Astrocyte (in vitro differentiated cells and primary cell): ENCODE results near the gene ARV1. TPM values are rescaled to one million over a fixed set of nuclear protein-coding genes. Genes with fewer than 3 reads are reported as not detected.

Experiments used
- DNase-seq: peaks from one replicate; pipeline ENCODE4 v3.0.0-alpha.2; 2010; ENCODE audit warnings: low read depth
- FAIRE-seq: peaks from 2 replicates; lab custom pipeline; 2011; peaks lifted over from hg19 to GRCh38; lab: Jason Lieb, UNC
- H2AFZ ChIP-seq: 2 replicates; pipeline ENCODE4 v1.6.0; 2012; ENCODE audit warnings: low read depth, low read length, inconsistent platforms
- H3K27ac ChIP-seq: 2 replicates; pipeline ENCODE4 v1.5.1; 2011; ENCODE audit warnings: low read depth, low read length, inconsistent platforms
- H3K27me3 ChIP-seq: 2 replicates; pipeline ENCODE4 v1.6.0; 2011; ENCODE audit warnings: low read length, inconsistent platforms; ENCODE audit not compliant: insufficient read depth
- H3K36me3 ChIP-seq: 2 replicates; pipeline ENCODE4 v1.5.1; 2011; ENCODE audit warnings: low read length, inconsistent platforms; ENCODE audit not compliant: insufficient read depth
- H3K4me1 ChIP-seq: 2 replicates; pipeline ENCODE4 v1.5.1; 2011; ENCODE audit warnings: low read length, inconsistent platforms; ENCODE audit not compliant: insufficient read depth
- H3K4me2 ChIP-seq: 2 replicates; pipeline ENCODE4 v1.6.0; 2012; ENCODE audit warnings: low read length, inconsistent platforms
- H3K4me3 ChIP-seq: 2 replicates; pipeline ENCODE4 v1.5.1; 2011; ENCODE audit warnings: low read depth, mild to moderate bottlenecking, low read length, inconsistent platforms; ENCODE audit not compliant: insufficient read depth
- H3K79me2 ChIP-seq: 2 replicates; pipeline ENCODE4 v1.6.0; 2012; ENCODE audit warnings: mild to moderate bottlenecking, low read length, inconsistent platforms; ENCODE audit not compliant: insufficient read depth
- H3K9ac ChIP-seq: 2 replicates; pipeline ENCODE4 v1.6.0; 2012; ENCODE audit warnings: mild to moderate bottlenecking, low read length, inconsistent platforms
- H3K9me3 ChIP-seq: 2 replicates; pipeline ENCODE4 v1.5.1; 2012; ENCODE audit warnings: low read depth, mild to moderate bottlenecking, low read length, inconsistent platforms; ENCODE audit not compliant: insufficient read depth
- H4K20me1 ChIP-seq: 2 replicates; pipeline ENCODE4 v1.6.0; 2012; ENCODE audit warnings: low read length, inconsistent platforms; ENCODE audit not compliant: insufficient read depth
- H3K27ac Mint-ChIP-seq: one replicate; pipeline ENCODE4 v1.8.0; 2021; ENCODE audit warnings: mild to moderate bottlenecking, mixed read lengths; ENCODE audit not compliant: unreplicated experiment
- H3K27me3 Mint-ChIP-seq: one replicate; pipeline ENCODE4 v1.8.0; 2021; ENCODE audit warnings: low read depth, mixed read lengths; ENCODE audit not compliant: unreplicated experiment
- H3K36me3 Mint-ChIP-seq: one replicate; pipeline ENCODE4 v1.8.0; 2021; ENCODE audit warnings: low read depth, mixed read lengths; ENCODE audit not compliant: unreplicated experiment
- H3K4me1 Mint-ChIP-seq: one replicate; pipeline ENCODE4 v1.8.0; 2021; ENCODE audit warnings: low read depth, mixed read lengths; ENCODE audit not compliant: unreplicated experiment
- H3K4me3 Mint-ChIP-seq: one replicate; pipeline ENCODE4 v1.8.0; 2021; ENCODE audit warnings: mild to moderate bottlenecking, moderate library complexity, mixed read lengths; ENCODE audit not compliant: unreplicated experiment
- H3K9me3 Mint-ChIP-seq: one replicate; pipeline ENCODE4 v1.8.0; 2021; ENCODE audit warnings: mild to moderate bottlenecking, mixed read lengths; ENCODE audit not compliant: unreplicated experiment
- EZH2 ChIP-seq: IDR thresholded peaks from 2 replicates; pipeline ENCODE4 v1.6.1; 2012; ENCODE audit warnings: mild to moderate bottlenecking, low read length, inconsistent platforms; ENCODE audit not compliant: insufficient read depth
- total RNA-seq: library from RNA; stranded (reverse); gene quantifications from 2 replicates; pipeline ENCODE4 v1.2.1, GENCODE V29; 2021
- TF ChIP-seq, protein P1 (sequence below): IDR thresholded peaks from 2 replicates; pipeline ENCODE4 v1.5.1; 2011; ENCODE audit warnings: low read depth, mild to moderate bottlenecking, inconsistent platforms, low read length, moderate library complexity; ENCODE audit not compliant: insufficient read depth

ARV1 gene
- total RNA-seq, 1 donor from 2014 or later = 14.4 TPM

GRCh38 chr1:230985711-230986110, 6.8 kb downstream of the ARV1 start:
- Histone ChIP-seq H3K27ac (no peak overlapping the region), H3K9ac (no peak overlapping the region), H3K79me2 (peaks cover 16% of the 10 kb centered on the region), H3K4me2 (no peak overlapping the region), H3K27me3 (no peaks in the 10 kb centered on the region), H2AFZ (no peak overlapping the region), H3K36me3 (peaks cover 9% of the 10 kb centered on the region), H4K20me1 (no peaks in the 10 kb centered on the region), H3K4me1 (peaks cover 5% of the 10 kb centered on the region), H3K9me3 (no peaks in the 10 kb centered on the region), H3K4me3 (no peak overlapping the region)
- Mint-ChIP-seq H3K36me3 (no peaks in the 10 kb centered on the region), H3K4me1 (peaks cover 11% of the 10 kb centered on the region), H3K27me3 (no peaks in the 10 kb centered on the region), H3K4me3 (no peak overlapping the region), H3K9me3 (no peaks in the 10 kb centered on the region), H3K27ac (no peak overlapping the region)
- no peak for TF ChIP-seq EZH2
- TF ChIP-seq, protein P1, sequence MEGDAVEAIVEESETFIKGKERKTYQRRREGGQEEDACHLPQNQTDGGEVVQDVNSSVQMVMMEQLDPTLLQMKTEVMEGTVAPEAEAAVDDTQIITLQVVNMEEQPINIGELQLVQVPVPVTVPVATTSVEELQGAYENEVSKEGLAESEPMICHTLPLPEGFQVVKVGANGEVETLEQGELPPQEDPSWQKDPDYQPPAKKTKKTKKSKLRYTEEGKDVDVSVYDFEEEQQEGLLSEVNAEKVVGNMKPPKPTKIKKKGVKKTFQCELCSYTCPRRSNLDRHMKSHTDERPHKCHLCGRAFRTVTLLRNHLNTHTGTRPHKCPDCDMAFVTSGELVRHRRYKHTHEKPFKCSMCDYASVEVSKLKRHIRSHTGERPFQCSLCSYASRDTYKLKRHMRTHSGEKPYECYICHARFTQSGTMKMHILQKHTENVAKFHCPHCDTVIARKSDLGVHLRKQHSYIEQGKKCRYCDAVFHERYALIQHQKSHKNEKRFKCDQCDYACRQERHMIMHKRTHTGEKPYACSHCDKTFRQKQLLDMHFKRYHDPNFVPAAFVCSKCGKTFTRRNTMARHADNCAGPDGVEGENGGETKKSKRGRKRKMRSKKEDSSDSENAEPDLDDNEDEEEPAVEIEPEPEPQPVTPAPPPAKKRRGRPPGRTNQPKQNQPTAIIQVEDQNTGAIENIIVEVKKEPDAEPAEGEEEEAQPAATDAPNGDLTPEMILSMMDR = no peak
- no peak for FAIRE-seq
- DNase-seq = no peak

DNA sequence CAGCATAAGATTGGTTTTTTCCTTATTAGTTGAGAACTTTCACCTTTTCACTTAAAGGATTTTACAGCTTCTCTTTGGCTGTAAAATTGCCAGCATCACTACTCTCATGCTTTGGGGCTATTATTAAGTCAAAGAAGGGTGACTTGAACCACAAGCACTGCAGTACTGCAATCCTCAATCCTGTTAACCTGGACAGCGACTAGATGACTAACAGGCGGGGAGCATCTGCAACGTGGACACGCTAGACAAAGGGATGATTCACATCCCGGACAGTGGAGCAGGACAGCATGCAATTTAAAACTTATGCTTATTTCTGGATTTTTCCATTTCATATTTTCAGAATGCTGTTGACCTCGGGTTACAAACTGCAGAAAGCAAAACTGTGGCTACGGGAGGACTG, 8.1 kb downstream of the ARV1 start:
- Histone ChIP-seq H3K4me1 (peaks cover 5% of the 10 kb centered on the region), H3K4me2 (peak overlapping the region; percentile 24), H3K36me3 (peaks cover 7% of the 10 kb centered on the region), H3K79me2 (peaks cover 12% of the 10 kb centered on the region), H2AFZ (no peak overlapping the region), H4K20me1 (peaks cover 2% of the 10 kb centered on the region), H3K9ac (no peak overlapping the region), H3K27me3 (no peaks in the 10 kb centered on the region), H3K27ac (no peak overlapping the region), H3K4me3 (no peak overlapping the region), H3K9me3 (no peaks in the 10 kb centered on the region)
- peak overlapping the region; percentile 11 for H3K4me3 Mint-ChIP-seq
- no peak for TF ChIP-seq EZH2
- TF ChIP-seq, protein P1 = no peak
- H3K9me3 Mint-ChIP-seq = no peaks in the 10 kb centered on the region
- FAIRE-seq (no peak), DNase-seq (peak; percentile 73)
- no peaks in the 10 kb centered on the region for H3K27me3 Mint-ChIP-seq
- peaks cover 14% of the 10 kb centered on the region for H3K4me1 Mint-ChIP-seq
- no peak overlapping the region for H3K27ac Mint-ChIP-seq
- H3K36me3 Mint-ChIP-seq = peaks cover 8% of the 10 kb centered on the region

GRCh38 chr1:230987448-230987847, 8.6 kb downstream of the ARV1 start:
- Histone ChIP-seq H2AFZ (no peak overlapping the region), H3K4me1 (peaks cover 5% of the 10 kb centered on the region), H3K4me2 (peak overlapping the region; percentile 24), H3K9ac (no peak overlapping the region), H3K9me3 (no peaks in the 10 kb centered on the region), H4K20me1 (peaks cover 3% of the 10 kb centered on the region), H3K36me3 (peaks cover 7% of the 10 kb centered on the region), H3K27me3 (no peaks in the 10 kb centered on the region), H3K4me3 (no peak overlapping the region), H3K79me2 (peaks cover 13% of the 10 kb centered on the region), H3K27ac (no peak overlapping the region)
- Mint-ChIP-seq H3K27ac (no peak overlapping the region), H3K4me3 (peak overlapping the region; percentile 11), H3K9me3 (no peaks in the 10 kb centered on the region), H3K27me3 (no peaks in the 10 kb centered on the region), H3K4me1 (peaks cover 14% of the 10 kb centered on the region), H3K36me3 (peaks cover 8% of the 10 kb centered on the region)
- no peak for DNase-seq
- no peak for FAIRE-seq
- TF ChIP-seq, protein P1 = no peak
- no peak for TF ChIP-seq EZH2
